Keratinocyte (primary cell): Measurements from ENCODE around the gene CHPT1. TPM values are rescaled to one million over a fixed set of nuclear protein-coding genes. Genes with fewer than 3 reads are reported as not detected.

ENCODE experiments used
- DNase-seq: peaks from one replicate; pipeline ENCODE4 v3.0.0-alpha.2; 2011; ENCODE audit warnings: low read depth, missing footprints, low spot score
- FAIRE-seq: peaks from 2 replicates; lab custom pipeline; 2011; peaks lifted over from hg19 to GRCh38; lab: Jason Lieb, UNC
- H2AFZ ChIP-seq: 2 replicates; pipeline ENCODE4 v1.6.0; 2012; ENCODE audit warnings: low read length, control low read depth, inconsistent platforms; ENCODE audit not compliant: control insufficient read depth
- H3K27ac ChIP-seq: 2 replicates; pipeline ENCODE4 v1.5.1; 2011; ENCODE audit warnings: low read length; ENCODE audit not compliant: control insufficient read depth, insufficient read depth
- H3K27me3 ChIP-seq: 3 replicates; pipeline ENCODE4 v1.6.0; 2011; ENCODE audit warnings: low read length; ENCODE audit not compliant: control insufficient read depth, insufficient read depth; ENCODE audit errors: extremely low read depth
- H3K36me3 ChIP-seq, 2 experiments: 2 replicates in 1 of 2; 3 replicates in 1 of 2; pipeline ENCODE4 v1.5.1; 2011; ENCODE audit warnings: low read length in 2 of 2, mild to moderate bottlenecking in 1 of 2; ENCODE audit not compliant: control insufficient read depth in 2 of 2, insufficient read depth in 2 of 2; ENCODE audit errors: extremely low read depth in 1 of 2
- H3K4me1 ChIP-seq: 3 replicates; pipeline ENCODE4 v1.5.1; 2011; ENCODE audit warnings: low read length; ENCODE audit not compliant: control insufficient read depth, insufficient read depth; ENCODE audit errors: extremely low read depth
- H3K4me2 ChIP-seq: 3 replicates; pipeline ENCODE4 v1.6.0; 2011; ENCODE audit warnings: low read depth, low read length; ENCODE audit not compliant: control insufficient read depth, insufficient read depth; ENCODE audit errors: extremely low read depth
- H3K4me3 ChIP-seq, 3 experiments: fragments of 200-600 bp in 1 of 3; sonication (generic) in 1 of 3; 2 replicates in 2 of 3; 3 replicates in 1 of 3; pipeline ENCODE4 v1.5.1; 2011 to 2016; ENCODE audit warnings: low read length in 3 of 3, mild to moderate bottlenecking in 3 of 3, control low read depth in 2 of 3, inconsistent platforms in 1 of 3, low read depth in 1 of 3, mixed read lengths in 1 of 3, mixed run types in 1 of 3, moderate library complexity in 1 of 3; ENCODE audit not compliant: control insufficient read depth in 2 of 3, insufficient read depth in 2 of 3; ENCODE audit errors: extremely low read depth in 1 of 3
- H3K79me2 ChIP-seq: 2 replicates; pipeline ENCODE4 v1.6.0; 2012; ENCODE audit warnings: low read length; ENCODE audit not compliant: control insufficient read depth, insufficient read depth
- H3K9ac ChIP-seq: 3 replicates; pipeline ENCODE4 v1.6.0; 2011; ENCODE audit warnings: low read length; ENCODE audit not compliant: control insufficient read depth, insufficient read depth; ENCODE audit errors: extremely low read depth
- H3K9me1 ChIP-seq: 3 replicates; pipeline ENCODE4 v1.6.0; 2011; ENCODE audit warnings: low read length; ENCODE audit not compliant: control insufficient read depth, insufficient read depth; ENCODE audit errors: extremely low read depth
- H3K9me3 ChIP-seq: 2 replicates; pipeline ENCODE4 v1.5.1; 2012; ENCODE audit warnings: low read depth, low read length; ENCODE audit not compliant: control insufficient read depth
- H4K20me1 ChIP-seq: 3 replicates; pipeline ENCODE4 v1.6.0; 2011; ENCODE audit warnings: low read length; ENCODE audit not compliant: control insufficient read depth, insufficient read depth; ENCODE audit errors: extremely low read depth
- EZH2 ChIP-seq: IDR thresholded peaks from one replicate; pipeline ENCODE4 v1.6.1; 2012; ENCODE audit warnings: inconsistent platforms, mild to moderate bottlenecking, low read length, moderate library complexity
- dilution Hi-C: fragments of 300-500 bp; cut with MboI; formaldehyde crosslinking; loops from one replicate; pipeline ENCODE4 v1.7.0; 2020; ENCODE audit warnings: low sequenced_read_pairs; ENCODE audit not compliant: extremely low pct_ligation_motif_present
- polyA minus RNA-seq, 3 experiments: library from RNA; depleted of rRNA, polyadenylated mRNA; stranded (reverse); fragments of >200 nt; gene quantifications; 1 replicate in 1 of 3; 2 replicates in 1 of 3; 3 replicates in 1 of 3; pipeline ENCODE4 v1.2.3, GENCODE V29; 2011
- polyA plus RNA-seq, 5 experiments: library from polyadenylated mRNA; depleted of rRNA in 3 of 5; stranded (reverse) in 3 of 5; stranded (forward) in 1 of 5; unstranded in 1 of 5; fragments of >200 nt; gene quantifications; 1 replicate in 1 of 5; 2 replicates in 3 of 5; 3 replicates in 1 of 5; pipeline versions ENCODE4 v1.2.1 to v1.2.3, GENCODE V29; 2011 to 2012; ENCODE audit warnings: missing spikeins in 2 of 5, low read depth in 1 of 5, low replicate concordance in 1 of 5
- TF ChIP-seq, protein P1 (sequence below), 3 experiments: IDR thresholded peaks in 1 of 3; conservative IDR thresholded peaks in 1 of 3; optimal IDR thresholded peaks in 1 of 3; 2 replicates in 2 of 3; 3 replicates in 1 of 3; pipeline versions ENCODE3 to v1.5.1; 2011; ENCODE audit warnings: low read length in 3 of 3, mild to moderate bottlenecking in 3 of 3, moderate library complexity in 2 of 3, control low read depth in 1 of 3, inconsistent platforms in 1 of 3; ENCODE audit not compliant: insufficient read depth in 2 of 3; ENCODE audit errors: extremely low read depth in 1 of 3

The CHPT1 gene
- polyA plus RNA-seq = 4.7 to 12.7 TPM (median 7.8 TPM) in 3 replicates
- polyA plus RNA-seq (2011; ENCODE audit: low read depth) = not detected
- polyA plus RNA-seq (2011; cell fraction: cytosol; rRNA removed) = 5.6 and 12.0 TPM in 2 replicates
- polyA plus RNA-seq (2011; cell fraction: nucleus; rRNA removed) = 3.1 and 4.2 TPM in 2 replicates
- 1.3 and 10.8 TPM in 2 replicates for polyA plus RNA-seq (2012; ENCODE audit: low replicate concordance)
- 3.5 to 4.9 TPM (median 4.3 TPM) in 3 replicates for polyA minus RNA-seq
- 5.8 TPM for polyA minus RNA-seq (2011; cell fraction: cytosol; rRNA and poly(A)+ RNA removed)
- polyA minus RNA-seq (2011; cell fraction: nucleus; rRNA and poly(A)+ RNA removed) = 2.0 and 3.3 TPM in 2 replicates

DNA sequence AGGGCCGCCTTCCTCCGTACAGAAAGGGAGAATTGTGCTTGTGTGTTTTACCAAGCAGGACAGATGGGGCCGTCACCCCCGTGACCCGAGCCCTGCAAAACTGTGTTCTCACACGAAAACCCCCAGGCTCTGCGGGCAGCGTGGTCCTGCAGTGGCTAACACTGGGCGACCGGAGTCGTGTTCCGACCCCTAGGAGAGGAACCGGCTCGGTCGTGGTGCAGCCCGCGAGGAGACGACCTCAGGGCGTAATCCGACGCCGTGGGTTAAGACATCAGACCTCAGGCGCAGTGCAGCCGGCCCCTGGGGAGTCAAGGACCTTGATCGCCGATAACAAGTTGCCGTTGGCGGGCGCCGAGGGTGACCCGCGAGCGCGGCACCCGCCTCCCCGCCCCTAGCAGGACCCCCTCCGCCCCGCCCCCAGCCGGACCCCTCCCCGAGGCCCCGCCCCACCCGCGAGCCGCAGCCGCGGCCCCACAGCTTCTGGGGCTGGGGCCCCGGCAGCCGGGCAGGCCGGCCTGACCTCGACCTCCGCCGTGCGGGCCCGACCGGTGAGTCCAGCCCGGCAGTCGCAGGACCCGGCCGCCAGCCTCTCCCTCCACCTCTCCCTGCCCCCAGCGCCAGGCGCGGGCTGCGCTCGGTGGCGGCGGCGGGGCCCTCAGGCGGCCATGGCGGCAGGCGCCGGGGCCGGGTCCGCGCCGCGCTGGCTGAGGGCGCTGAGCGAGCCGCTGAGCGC lies at the start of gene CHPT1:
CHPT1 (plus strand) TSS at position 444 of the 733 bp plus-strand sequence; CDS start at position 666, 222 bp downstream.
- no peak for DNase-seq
- Histone ChIP-seq H3K27me3 (no peaks in the 10 kb centered on the region), H3K9me1 (no peaks in the 10 kb centered on the region), H3K36me3 (no peaks in the 10 kb centered on the region), H3K4me2 (peak within 1 kb of the TSS; percentile 81), H3K27ac (peak within 1 kb of the TSS; percentile 38), H3K4me1 (peaks cover 10% of the 10 kb centered on the region), H2AFZ (peak within 1 kb of the TSS; percentile 94), H3K79me2 (peaks cover 5% of the 10 kb centered on the region), H3K9ac (peak within 1 kb of the TSS; percentile 78), H3K4me3 (peak within 1 kb of the TSS; percentile 75 to 79 (median 77)), H3K9me3 (no peaks in the 10 kb centered on the region), H4K20me1 (no peaks in the 10 kb centered on the region)
- FAIRE-seq = no peak
- dilution Hi-C loops = no loop called here
- TF ChIP-seq EZH2 = no peak
- TF ChIP-seq, protein P1, sequence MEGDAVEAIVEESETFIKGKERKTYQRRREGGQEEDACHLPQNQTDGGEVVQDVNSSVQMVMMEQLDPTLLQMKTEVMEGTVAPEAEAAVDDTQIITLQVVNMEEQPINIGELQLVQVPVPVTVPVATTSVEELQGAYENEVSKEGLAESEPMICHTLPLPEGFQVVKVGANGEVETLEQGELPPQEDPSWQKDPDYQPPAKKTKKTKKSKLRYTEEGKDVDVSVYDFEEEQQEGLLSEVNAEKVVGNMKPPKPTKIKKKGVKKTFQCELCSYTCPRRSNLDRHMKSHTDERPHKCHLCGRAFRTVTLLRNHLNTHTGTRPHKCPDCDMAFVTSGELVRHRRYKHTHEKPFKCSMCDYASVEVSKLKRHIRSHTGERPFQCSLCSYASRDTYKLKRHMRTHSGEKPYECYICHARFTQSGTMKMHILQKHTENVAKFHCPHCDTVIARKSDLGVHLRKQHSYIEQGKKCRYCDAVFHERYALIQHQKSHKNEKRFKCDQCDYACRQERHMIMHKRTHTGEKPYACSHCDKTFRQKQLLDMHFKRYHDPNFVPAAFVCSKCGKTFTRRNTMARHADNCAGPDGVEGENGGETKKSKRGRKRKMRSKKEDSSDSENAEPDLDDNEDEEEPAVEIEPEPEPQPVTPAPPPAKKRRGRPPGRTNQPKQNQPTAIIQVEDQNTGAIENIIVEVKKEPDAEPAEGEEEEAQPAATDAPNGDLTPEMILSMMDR (optimal IDR thresholded peaks at IDR 0.05 in 1 of 3, IDR thresholded peaks at IDR 0.05 in 1 of 3, conservative IDR thresholded peaks at IDR 0.05 in 1 of 3; ENCODE audit: extremely low read depth in 1 of 3, insufficient read depth in 2 of 3, low read length in 3 of 3) = no peak

DNA sequence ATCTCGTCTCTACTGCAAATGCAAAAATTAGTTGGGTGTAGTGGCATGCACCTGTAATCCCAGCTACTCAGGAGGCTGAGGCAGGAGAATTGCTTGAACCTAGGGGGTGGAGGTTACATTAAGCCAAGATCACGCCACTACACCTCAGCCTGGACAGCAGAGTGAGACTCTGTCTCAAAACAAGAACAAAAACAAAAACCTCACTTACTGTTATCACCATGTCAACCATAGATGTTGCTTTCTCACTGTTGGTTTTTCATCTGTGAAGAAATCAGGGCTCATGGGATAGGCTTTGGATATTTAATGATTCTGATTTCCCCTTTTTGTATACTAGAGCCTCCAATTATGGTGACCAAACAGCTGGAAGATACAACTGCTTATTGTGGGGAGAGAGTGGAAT lies 49.7 kb upstream of the CHPT1 start:
- dilution Hi-C loops = no loop called here
- H3K27me3 ChIP-seq = peaks cover 1% of the 10 kb centered on the region
- FAIRE-seq = no peak

More for the DNA sequence above, 49.7 kb upstream of the CHPT1 start:
- H3K4me3 ChIP-seq = no peak overlapping the region
- H4K20me1 ChIP-seq = no peaks in the 10 kb centered on the region
- H3K4me1 ChIP-seq = no peaks in the 10 kb centered on the region
- H3K9ac ChIP-seq = no peak overlapping the region
- H3K9me3 ChIP-seq = no peaks in the 10 kb centered on the region
- H3K4me2 ChIP-seq = no peak overlapping the region
- DNase-seq = no peak
- H3K27ac ChIP-seq = no peak overlapping the region
- no peaks in the 10 kb centered on the region for H3K79me2 ChIP-seq
- no peak for TF ChIP-seq EZH2
- TF ChIP-seq, protein P1 (optimal IDR thresholded peaks at IDR 0.05 in 1 of 3, IDR thresholded peaks at IDR 0.05 in 1 of 3, conservative IDR thresholded peaks at IDR 0.05 in 1 of 3; ENCODE audit: extremely low read depth in 1 of 3, insufficient read depth in 2 of 3, low read length in 3 of 3) = no peak
- H3K9me1 ChIP-seq = no peaks in the 10 kb centered on the region
- no peak overlapping the region for H2AFZ ChIP-seq
- no peaks in the 10 kb centered on the region for H3K36me3 ChIP-seq
